Umbilical cord (tissue), 2 donors: ENCODE results near the gene SERHL2. TPM values are rescaled to one million over a fixed set of nuclear protein-coding genes. Genes with fewer than 3 reads are reported as not detected.
"Not testable (repeated sequence)": the region's sequence is repeated elsewhere in the genome, so short reads cannot be mapped to it uniquely, and the experiment has no call there.

ENCODE experiments used
- DNase-seq: peaks from one replicate; pipeline ENCODE4 v3.0.0-alpha.2; 2015; ENCODE audit warnings: low spot score
- total RNA-seq: library from RNA; depleted of rRNA; stranded (reverse); fragments of >200 nt; gene quantifications from one replicate; pipeline ENCODE4 v1.2.3, GENCODE V29; 2014; ENCODE audit warnings: low replicate concordance; ENCODE audit not compliant: insufficient read depth

The SERHL2 gene
- total RNA-seq, 1 donor from 2014 or later = not detected

DNA sequence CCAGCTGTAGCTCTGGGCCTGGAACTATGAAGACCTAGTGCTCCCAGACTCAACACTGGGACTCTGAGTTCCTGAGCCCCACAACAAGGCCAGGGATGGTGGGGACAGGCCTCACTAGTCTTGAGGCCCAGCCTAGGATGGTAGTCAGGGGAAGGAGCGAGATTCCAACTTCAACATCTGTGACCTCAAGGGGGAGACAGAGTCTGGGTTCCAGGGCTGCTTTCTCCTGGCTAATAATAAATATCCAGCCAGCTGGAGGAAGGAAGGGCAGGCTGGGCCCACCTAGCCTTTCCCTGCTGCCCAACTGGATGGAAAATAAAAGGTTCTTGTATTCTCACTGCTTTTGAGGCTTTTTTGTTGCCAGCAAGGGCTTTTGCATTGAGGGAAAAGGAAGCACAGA is 20.3 kb downstream of the SERHL2 start:
- DNase-seq = not testable (repeated sequence)

DNA sequence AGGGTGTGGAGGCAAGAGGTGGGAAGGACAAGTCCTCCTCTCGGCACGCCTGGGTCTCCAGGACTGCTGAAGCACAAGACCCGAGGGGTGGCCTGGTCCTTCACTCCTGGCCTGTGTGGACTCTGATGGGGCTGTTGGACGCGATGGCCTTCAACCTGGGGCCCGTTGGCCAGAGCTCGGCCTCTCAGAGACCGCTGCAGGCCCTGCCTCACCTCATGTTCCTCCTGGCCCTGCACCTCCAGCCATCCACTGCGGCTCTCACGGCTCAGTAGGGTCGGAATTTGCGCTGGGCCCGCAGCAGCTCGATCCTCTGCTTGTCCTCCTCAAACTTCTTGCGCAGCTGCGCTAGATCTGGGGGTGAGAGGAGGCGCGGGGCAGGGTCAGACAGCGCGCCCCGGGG is 20.7 kb downstream of the SERHL2 start:
- not testable (repeated sequence) for DNase-seq

DNA sequence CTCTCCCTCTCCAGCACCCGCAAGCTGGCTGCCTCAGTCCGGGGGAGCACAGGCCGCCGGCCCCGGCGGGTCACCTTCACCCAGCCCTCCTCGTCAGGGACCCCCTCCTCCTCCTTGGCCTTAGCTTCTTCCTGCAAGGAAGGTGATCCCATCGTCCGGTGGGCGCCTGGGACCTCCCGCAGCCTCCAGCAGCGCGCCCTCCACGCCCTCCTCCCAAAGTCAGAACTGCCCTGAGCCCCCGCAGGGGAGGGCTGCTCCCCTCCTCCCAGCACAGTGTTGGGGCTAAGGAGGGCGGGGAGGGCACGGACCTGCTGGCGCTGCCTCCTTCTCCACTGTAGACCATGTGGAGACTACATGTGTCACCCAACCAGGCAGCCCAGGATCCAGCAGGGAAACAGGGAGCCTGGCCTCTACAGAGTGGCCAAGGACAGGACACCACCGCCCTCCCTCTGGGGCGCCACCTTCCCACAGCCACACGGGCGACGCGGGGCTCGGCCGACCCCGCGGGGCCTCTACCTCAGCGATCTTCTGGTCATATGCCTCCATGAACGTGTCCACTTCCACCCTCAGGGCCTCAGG is 22.3 kb downstream of the SERHL2 start:
- not testable (repeated sequence) for DNase-seq

DNA sequence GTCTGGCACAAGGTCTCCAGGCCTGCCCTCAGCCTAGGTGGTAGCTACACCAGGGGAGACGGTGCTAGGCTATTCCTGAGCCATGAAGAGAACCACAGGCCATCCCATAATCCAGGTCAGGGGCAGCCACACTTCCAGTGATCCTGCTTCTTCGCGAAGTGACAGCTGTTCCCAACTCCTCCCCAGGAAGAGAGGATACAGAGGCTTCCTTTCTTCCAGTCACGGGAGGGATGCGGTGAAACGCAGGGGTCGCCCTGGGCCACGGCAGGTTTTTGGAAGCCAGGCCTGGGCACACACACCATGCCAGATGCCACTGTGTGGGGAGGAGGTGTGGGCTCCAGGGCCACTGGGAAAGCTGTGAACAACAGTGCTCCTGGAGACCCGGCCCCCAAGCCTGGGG is 23.4 kb downstream of the SERHL2 start:
- not testable (repeated sequence) for DNase-seq

DNA sequence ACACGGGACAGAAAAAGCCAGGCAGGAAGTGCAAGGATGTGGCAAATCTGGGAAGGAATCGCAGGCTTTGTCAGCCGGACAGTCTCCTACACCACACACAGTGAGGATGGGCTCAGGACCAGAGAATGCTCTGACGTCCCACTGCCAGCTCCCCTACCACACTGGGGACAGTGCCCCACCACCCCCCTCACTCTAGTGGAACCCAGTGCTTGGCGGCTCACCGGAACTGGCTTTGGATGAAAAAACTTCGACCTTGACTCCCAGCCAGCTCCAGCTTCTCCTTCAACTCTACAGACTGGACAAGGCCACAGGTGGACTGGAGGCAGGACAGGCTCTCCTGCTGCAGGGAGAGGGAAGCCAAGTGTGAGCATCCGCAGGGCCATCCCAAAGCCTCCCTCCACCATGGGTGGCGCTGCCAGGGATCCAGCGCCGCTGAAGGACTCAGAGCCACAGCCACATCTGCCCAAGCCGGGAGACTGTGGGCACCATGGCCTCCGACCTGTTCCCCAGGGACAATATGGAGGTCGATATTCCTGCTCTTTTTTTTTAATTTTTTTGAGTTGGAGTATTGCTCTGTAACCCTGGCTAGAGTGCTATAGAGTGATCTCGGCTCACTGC is 24.0 kb downstream of the SERHL2 start:
- DNase-seq = no peak

DNA sequence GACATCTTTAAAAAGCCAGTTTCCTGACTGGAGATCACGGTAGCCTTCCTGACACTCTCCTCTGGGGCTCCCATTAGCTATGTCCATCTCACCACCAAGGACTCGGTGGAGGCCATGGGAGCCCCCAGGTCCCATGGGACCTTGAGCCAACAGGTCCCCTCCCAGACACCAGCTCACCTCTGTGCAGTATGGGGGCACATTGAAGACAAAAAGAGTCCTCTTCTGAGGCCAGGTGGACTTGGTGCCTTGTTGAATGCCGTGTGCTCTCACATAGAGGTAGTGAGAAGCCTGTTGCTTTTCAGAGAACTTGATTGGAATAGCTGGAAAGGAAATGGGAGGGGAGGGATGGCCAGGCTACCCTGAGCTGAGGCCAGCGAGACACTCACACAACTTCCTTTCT is 26.3 kb downstream of the SERHL2 start:
- not testable (repeated sequence) for DNase-seq

DNA sequence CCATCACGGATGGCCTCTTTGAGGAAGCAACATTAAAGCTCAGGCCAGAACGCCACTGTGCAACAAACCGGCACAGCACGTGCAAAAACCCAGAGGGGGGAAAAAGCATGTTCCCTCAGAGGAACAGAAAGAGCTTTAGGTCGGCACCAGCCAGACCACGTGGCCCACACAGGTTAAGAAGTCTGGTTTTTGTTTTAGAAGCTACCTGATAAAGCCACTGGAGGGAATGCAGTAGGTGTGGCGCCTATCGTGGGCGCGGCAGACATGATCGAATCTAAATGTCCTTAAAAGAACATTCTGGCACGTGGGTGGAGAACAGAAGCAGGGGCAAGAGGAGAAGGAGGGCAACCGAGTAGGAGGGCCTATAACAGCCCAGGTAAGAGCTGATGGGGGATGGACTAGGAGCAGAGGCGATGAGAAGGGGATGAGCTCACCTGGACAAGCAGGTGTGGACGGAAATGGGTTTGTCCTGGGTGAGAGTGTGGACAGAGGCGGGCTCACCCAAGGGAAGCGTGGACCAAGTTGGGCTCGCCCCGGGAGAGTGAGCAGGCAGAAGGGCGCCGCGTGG is 27.5 kb downstream of the SERHL2 start:
- DNase-seq = not testable (repeated sequence)

DNA sequence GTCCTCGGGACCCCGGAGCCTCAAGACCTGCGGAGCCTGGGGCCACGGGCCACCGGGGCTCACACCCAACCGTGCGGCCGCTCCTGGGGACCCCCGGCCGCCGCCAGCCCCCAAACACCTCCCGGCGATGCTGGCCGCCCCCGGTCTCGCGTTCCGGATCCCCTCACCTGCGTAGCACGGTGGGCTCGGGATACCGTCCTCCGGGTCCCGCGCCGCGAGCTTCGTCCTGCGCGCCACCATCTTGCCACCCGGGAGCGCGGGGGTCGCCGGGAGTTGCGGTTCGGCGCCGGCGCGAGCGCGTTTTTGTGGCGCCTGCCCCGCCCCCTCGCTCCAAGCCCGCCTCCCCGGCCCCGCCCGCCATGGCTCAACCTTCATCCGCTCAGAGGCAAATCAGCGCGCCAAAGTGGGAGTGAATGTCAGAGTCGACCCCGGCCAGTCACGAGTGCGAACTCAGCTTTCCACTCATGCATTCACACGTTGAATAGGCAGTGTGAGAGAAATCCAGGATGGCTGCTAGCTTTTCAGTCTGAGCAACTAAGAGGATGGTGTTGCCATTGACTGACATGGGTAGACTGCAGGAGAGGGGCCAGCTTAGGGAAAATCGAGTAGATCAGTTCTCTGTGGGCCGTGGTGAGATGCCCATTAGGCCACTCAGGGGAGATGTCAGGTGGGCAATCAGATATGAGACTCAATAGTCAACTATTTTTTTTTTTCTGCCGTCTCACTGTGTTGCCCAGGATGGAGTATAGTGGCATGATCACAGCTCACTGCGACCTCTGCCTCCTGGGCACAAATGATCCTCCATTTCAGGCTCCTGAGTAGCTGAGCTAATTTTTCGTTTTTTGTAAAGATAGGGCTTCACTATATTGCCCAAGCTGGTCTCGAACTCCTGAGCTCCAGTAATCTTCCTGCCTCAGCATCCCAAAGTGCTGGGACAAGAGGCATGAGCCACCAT is 28.3 kb downstream of the SERHL2 start:
- peak; percentile 81 for DNase-seq

DNA sequence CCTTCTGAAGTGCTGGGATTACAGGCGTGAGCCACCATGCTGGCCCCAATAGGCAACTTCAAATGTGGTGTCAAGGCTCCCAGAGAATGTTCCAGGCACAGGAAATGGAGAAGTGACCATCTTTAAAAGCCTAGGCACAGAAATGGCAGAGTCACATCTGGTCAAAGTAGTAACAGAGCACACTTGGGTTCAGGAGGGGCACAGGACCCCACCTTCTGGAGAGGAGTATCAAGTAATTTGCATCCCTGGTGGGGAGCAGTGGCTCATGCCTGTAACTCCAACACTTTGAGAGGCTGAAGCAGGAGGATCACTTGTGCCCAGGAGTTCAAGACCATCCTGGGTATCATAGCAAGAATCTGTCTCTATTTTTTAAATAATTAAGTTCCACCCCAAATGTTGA is 29.2 kb downstream of the SERHL2 start:
- DNase-seq = no peak

DNA sequence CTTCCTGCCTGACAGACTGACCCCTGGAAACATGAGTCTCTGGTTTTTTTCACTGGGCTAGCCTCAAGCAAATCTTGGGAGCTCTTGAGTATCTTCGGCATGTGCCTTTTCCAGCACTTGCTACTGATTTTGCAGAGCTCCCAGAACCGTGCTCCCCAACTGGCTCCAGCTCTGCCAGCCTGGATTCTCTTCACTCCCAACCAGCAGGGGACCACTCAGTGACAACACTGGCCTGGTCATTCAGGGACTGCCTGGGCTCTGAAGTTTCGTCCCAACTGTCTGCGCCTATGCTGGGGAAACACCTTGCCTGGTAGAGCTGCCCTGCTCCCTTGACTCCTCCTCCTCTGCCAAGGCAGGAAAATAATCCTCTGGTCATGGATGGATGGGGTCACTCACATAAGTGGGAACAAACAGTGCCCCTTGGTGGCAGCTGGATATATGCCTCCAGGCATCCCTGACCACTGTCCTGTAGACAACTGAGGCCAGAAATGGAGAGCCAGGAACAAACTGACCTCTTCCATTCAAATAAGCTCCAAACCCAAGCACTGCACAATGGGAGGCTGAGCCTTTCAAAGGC is 30.7 kb downstream of the SERHL2 start:
- no peak for DNase-seq

DNA sequence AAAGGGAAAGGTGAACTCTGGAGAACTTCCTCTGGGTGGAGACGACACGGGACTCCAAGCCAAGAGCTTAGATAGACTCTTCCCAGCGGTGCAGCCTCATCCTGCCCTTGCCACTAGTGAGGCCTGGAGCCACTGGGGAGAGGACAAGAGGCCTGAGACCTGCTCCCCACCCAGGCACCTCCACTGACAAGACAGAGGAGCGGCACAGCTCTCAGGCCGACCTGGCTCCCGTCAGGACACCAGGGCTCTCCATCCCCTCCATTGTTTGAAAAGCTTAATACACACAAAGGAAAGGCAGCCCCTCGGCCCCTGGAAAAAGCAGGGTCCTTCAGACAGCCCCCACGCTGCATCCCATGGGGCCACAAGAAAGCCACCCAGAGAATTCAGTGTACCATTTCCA is 31.3 kb downstream of the SERHL2 start:
- no peak for DNase-seq

DNA sequence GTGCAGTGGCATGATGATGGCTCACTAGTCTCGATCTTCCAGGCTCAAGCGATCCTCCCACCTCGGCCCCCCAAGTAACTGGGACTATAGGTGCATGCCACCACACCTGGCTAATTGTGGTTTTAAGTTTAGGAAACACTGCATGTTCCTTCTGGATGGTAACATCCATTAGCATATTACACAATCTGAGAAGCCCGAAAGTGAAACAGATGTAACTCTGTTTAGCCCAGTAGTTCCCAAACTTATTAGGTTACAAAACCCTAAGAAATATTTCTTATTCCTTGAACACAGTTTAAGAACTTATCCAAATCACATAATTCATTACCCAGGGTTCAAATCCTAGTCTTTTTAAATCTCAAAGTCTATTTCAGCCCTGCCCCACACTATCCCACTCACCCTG is 32.6 kb downstream of the SERHL2 start:
- DNase-seq = no peak

DNA sequence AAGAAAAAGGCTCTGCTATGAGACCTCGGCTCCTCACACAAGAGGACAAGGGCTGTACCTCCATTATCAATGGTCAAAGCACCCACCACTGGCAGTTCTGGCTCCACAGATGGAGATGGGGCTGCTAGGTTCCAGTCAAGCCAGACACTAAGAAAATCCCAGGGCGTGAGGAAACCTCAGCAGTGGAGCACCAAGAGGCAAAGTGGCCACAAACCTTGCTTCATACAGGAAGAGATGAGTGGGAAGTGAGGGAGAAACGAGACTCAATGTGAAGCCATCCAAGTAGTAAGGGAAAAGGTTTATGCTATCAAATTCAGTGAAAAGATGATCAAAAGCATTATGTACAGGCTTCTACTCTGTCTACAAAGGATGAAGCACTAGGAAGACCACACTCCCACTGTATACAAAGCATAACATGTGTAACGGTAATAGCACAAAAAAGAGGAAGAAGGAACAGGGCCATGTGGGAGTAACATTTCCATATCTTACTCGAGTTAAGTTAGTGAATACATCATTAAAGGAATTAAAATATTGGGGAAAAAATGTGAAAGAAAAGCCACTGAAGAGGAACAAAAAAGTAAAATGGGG is 33.9 kb downstream of the SERHL2 start:
- no peak for DNase-seq

DNA sequence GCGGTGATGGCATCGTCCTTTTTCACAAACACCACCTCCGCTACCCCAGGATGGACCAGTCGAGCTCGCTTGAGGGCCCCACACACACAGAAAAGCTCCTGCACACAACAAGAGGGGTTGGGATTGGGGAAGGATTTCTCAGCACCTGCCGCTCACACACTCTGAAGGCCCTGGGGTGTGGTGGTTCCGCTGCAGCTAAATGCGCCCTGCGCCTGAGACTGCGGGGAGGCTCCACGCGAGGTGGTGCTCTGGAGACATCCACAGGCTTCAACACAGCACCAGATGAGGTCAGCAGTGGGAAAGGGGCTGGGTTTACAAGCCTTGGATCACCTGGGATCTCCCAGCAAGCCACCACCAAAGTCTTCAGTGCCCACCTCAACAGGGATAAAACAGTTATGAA is 38.2 kb downstream of the SERHL2 start:
- DNase-seq = no peak

DNA sequence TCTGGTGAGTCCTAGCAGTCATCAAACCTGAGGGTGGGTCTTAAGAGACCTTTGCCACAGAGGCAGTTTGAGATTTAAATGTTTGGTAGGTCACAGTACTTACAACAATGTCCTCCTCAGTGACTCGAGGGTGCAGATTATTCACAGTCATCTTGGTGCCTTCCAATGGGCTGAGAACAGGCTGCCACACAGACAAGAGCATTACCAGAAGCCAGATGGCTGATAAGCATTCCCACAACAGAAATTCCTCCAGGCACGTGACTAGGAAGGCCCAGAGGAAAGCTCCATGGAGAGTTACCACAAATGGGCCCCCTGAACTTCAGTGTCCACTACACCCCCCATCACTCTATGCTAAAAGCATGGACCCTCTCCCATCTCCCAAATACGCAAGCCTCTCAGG is 41.7 kb downstream of the SERHL2 start:
- no peak for DNase-seq

DNA sequence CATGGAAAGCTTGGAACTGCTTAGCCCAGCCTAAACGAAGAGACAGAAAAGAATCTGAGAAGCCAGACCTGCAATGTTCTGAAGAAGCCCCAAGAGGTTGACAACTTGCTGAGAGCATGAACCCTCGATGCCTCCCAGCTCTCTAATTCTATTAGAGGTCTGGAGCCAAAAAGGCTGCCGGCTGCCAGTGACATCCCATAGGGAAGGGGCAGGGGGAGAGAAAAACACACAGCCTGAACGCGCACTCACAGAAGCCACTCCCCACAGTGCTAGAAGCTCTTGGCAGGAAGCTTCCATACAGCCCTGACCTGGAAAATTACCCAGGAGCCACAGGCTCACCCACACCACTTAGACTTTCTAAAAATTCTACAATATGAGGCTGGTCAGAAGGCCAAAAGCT is 42.6 kb downstream of the SERHL2 start:
- DNase-seq = no peak

DNA sequence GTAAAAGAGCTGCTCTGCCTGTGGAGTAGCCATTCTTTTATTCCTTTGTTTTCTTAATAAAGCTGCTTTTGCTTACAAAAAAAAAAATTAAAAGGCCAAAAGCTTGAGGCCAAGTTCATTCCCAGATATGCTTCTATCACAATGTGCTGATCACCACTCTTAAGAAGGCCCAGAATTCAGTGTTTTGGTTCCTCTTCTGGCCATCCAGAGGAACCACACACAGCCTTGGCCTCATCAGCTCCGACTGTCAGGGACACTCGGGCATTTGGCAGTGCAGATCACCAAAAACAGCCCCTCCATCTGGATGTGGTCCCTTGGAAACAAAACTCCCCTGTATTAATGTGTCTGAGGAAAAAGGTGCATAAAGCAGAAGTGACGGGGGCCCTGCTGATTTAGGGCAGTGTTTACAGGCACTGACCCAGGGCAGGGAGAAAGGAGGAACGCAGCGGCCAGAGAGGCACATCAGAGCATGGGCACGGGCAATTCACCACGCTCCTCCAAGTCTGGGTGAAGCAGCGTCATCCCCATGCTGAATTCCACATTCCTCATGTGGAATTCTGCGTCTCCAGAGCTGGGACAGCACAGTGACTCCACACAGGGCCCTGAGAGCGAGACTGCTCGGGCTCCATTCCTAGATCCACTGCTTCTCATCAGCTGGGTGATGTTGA is 43.2 kb downstream of the SERHL2 start:
- no peak for DNase-seq

DNA sequence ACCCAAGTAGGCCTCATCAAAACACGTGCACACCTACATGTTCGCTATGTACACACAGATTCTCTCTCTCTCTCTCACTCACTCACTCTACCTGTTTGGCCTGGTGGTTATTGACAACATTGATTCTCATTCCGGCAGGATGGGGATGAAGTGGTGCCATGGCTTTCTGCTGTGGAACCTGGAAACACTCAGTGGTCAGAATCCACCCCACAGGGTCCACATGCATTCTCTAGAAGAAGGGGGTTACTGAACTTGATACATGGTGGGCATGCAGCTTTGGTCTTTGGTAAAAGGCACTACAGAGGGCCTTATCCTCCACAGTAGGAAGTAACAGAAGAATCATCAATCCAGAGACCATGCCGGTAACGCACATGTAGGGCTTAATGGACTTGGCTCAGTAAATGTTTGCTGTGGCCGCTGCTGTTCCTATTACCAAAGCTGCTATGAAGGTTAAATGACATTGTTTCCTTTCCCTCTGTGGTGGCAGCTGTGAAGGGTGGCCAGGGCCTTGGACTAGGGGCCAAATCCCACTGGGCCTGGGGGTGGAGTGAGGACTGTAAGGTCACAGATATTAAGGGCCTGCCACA is 48.2 kb downstream of the SERHL2 start:
- DNase-seq = no peak

DNA sequence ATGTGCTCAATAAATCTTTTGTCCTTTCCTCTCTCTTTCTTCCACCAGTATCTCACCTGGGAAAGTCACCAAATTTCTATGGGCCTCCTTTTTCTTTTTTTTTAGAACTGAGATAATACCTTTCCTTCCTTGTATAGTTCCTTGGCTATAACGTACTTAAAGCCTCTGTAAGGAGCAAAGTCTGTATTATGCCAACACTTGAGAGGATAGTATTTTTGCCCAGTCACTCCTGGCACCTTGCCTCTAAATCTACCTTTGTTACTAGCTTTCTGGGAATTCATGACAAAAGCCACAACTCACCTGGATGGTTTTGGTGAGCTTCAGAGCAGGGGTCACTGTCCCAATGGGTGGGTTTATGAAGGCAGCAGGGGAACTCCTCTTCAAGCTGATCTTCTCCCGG is 48.7 kb downstream of the SERHL2 start:
- DNase-seq = no peak

DNA sequence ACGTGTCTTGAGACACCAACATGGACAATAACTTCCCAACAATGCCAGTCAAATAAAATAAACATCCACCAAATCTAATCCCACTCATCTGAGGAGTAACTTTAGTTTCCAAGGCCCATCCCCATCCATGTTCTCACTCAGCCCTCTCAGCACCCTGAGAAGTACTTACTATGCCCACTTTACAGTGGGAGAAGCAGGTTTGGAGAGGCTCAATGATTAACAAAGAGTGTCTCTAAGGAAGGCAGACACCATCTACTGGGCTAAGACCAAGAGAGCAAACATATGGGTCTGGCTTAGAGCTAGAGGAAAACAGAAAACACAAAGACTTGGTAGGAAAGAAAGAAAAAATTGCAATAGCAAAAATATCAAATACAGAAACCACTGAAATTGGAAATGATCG is 49.7 kb downstream of the SERHL2 start:
- DNase-seq = no peak

DNA sequence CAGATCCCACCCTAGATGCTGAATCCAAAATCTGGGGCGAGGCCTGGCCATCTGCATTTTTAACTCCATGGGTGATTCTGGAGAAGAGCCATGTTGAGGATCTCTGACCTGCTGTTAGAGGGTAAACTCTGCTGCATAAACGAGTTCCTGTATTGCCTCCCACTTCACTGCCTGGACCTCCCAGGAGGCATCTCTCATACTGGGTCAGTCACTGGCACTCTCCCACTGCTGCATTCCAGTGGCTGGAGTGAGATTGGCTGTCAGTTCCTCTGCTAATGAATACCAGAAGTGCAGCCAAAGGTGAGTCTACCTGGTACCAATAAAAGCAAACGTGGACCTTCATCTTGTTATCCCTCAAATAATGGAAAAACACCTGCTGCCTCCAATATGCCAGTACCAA is 50.6 kb downstream of the SERHL2 start:
- no peak for DNase-seq
